Nucleus accumbens (tissue), 56 donors: ENCODE measurements around the gene HORMAD2.

Experiments
- DNase-seq, 56 donors: peaks; one replicate each; lab custom pipeline; 2025; lab: John Stamatoyannopoulos, UW

Gene HORMAD2

GRCh38 chr22:30221121-30221992 lies 141.1 kb downstream of the HORMAD2 start:
- no peak for DNase-seq

GRCh38 chr22:30222321-30222720 lies 142.1 kb downstream of the HORMAD2 start:
- DNase-seq = no peak

DNA sequence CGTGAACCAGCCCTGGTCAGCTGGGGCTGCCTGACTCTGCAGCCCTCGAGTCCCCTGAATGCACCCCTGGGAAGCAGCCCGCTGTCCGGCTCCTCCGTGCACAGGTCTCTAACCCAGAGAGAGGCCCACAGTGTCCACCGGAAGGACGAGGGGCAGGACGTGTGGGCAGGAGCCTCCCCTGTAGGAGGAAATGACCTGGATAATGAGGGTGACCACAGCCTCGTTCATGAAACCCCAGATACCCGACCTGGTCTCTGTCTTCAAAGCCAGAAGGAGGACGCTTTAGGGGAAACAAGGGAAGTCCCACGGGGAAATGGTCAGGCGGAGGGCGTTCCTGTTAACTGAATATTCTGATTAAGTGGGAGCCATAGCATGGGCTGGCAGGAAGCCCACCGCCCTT lies 143.0 kb downstream of the HORMAD2 start:
- no peak for DNase-seq

DNA sequence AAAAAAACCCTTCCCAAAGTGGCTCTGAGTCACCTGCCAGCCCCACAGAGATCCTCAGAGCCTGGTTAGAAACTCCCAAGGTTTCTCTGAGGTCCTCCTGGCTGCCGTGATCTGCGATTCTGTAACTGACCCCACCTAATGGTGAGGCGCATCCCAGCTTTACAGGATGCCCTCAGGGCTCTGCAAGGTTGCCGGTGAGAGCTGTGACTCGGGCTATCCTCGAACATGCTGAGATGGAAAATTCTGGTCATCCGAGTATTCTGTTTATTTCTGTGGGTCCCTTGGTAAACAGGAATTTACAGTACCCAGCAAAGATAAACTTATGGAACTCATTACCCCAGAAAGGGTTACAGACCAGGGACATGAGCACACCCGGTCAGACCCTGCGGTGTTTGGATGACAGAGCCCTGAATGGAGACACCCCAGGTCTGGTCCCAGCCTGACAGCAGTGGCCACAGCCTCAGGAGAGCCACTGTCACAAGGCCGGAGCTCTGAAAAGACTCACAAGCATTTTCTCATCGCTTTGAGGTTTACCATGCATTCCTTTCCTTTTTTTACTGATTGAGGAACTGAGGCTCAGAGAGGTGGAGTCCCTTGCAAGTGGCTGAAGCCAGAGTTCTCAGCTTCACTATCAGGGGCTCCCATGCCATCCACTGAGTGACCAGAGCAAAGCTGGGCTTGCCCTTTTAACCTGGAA lies 144.0 kb downstream of the HORMAD2 start:
- DNase-seq = no peak

GRCh38 chr22:30225220-30225927 lies 145.1 kb downstream of the HORMAD2 start:
- DNase-seq = no peak

DNA sequence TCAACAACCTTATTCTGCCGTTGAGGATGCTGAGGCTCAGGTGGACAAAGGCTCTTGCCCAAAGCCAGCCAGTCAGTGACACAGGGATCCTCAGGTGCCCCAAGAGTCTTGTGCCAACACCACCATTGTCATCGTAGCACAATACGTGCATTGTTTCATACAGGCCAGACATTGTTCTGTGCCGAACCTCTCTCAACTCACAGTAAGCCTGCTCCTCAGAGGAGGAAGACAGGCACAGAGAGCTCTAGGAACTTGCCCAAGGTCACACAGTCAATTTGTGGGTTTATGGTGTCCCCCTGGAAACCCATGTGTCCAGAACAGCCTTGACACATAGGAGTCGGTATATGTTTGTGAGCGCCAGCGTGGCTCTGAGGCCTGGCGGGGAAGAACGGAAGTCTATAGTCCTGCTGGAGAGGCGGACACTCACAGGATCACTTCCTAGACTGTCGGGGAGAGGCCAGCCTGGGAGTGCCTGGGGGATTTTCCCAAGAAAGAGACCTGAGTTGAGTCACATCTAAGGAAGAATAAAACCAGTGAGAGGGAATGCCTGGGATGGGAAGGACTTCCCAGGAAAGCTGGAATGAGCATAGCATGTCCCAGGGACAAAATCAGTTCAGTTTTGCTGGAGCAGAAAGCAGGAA lies 146.0 kb downstream of the HORMAD2 start:
- no peak for DNase-seq
